HG02571 (cell line): ENCODE data around the gene SLAMF8.

Experiments
- ATAC-seq: cut with Tn5 transposase; IDR thresholded peaks from one replicate; pipeline ENCODE4 v1.9.1; 2021; ENCODE audit warnings: mild to moderate bottlenecking, moderate library complexity; ENCODE audit not compliant: unreplicated experiment

The SLAMF8 gene

GRCh38 chr1:159826441-159827101 is at the start of gene SLAMF8:
Gene SLAMF8, plus strand, starts transcription at chr1:159826873. Its CDS starts 26 bp downstream, at chr1:159826899.
- no peak for ATAC-seq

GRCh38 chr1:159778266-159778665 is 48.4 kb upstream of the SLAMF8 start:
- ATAC-seq = no peak

- ATAC-seq = no peak
Measured at GRCh38 chr1:159779403-159779851, 47.2 kb upstream of the SLAMF8 start.

- peak; percentile 98 for ATAC-seq
Measured at GRCh38 chr1:159780583-159781582, 45.8 kb upstream of the SLAMF8 start, which contains the start of gene DUSP23. Gene DUSP23, plus strand, starts transcription at chr1:159780962. Its CDS starts 139 bp downstream, at chr1:159781101.

- no peak for ATAC-seq
Measured at GRCh38 chr1:159781992-159782391, 44.7 kb upstream of the SLAMF8 start.

- ATAC-seq = no peak
Measured at GRCh38 chr1:159783724-159784123, 42.9 kb upstream of the SLAMF8 start.

- ATAC-seq = no peak
Measured at GRCh38 chr1:159786465-159786864, 40.2 kb upstream of the SLAMF8 start.

GRCh38 chr1:159786966-159787365 is 39.7 kb upstream of the SLAMF8 start:
- no peak for ATAC-seq

- ATAC-seq = no peak
Measured at GRCh38 chr1:159790237-159790917, 36.3 kb upstream of the SLAMF8 start.

- no peak for ATAC-seq
Measured at GRCh38 chr1:159791031-159791430, 35.6 kb upstream of the SLAMF8 start.

- ATAC-seq = no peak
Measured at GRCh38 chr1:159791461-159791860, 35.2 kb upstream of the SLAMF8 start.

GRCh38 chr1:159795534-159795933 is 31.1 kb upstream of the SLAMF8 start:
- ATAC-seq = no peak

GRCh38 chr1:159798893-159799292 is 27.8 kb upstream of the SLAMF8 start:
- ATAC-seq = no peak

- ATAC-seq = no peak
Measured at GRCh38 chr1:159799446-159799985, 27.2 kb upstream of the SLAMF8 start.

GRCh38 chr1:159800177-159800930 is 26.3 kb upstream of the SLAMF8 start:
- no peak for ATAC-seq

- no peak for ATAC-seq
Measured at GRCh38 chr1:159802111-159802510, 24.6 kb upstream of the SLAMF8 start, which contains the start of gene FCRL6. Gene FCRL6, plus strand, starts transcription at chr1:159802360. Its CDS starts 65 bp downstream, at chr1:159802425.

GRCh38 chr1:159803956-159804689 is 22.6 kb upstream of the SLAMF8 start:
- ATAC-seq = no peak

GRCh38 chr1:159804924-159805323 is 21.7 kb upstream of the SLAMF8 start:
- ATAC-seq = no peak

- no peak for ATAC-seq
Measured at GRCh38 chr1:159815926-159816325, 10.7 kb upstream of the SLAMF8 start.
